NCI-H146 treated with DMSO at 0.1 percent for 48 hours (cell line): ENCODE data around the gene FLNB.
"Not testable (repeated sequence)": the region's sequence is repeated elsewhere in the genome, so short reads cannot be mapped to it uniquely, and the experiment has no call there.

ENCODE experiments used
- DNase-seq: peaks from one replicate; lab custom pipeline; 2025; ENCODE audit not compliant: unreplicated experiment; lab: John Stamatoyannopoulos, UW

FLNB gene

GRCh38 chr3:57978316-57978715 is 29.9 kb upstream of the FLNB start:
- no peak for DNase-seq

GRCh38 chr3:57980416-57980815 is 27.8 kb upstream of the FLNB start:
- DNase-seq, result no peak

GRCh38 chr3:57981483-57982087 is 26.6 kb upstream of the FLNB start:
- DNase-seq, result no peak

- DNase-seq, result no peak
Observed at GRCh38 chr3:57982561-57983243, 25.5 kb upstream of the FLNB start.

GRCh38 chr3:57983734-57984518 is 24.3 kb upstream of the FLNB start:
- DNase-seq, result no peak

- no peak for DNase-seq
Observed at GRCh38 chr3:57985176-57985983, 22.8 kb upstream of the FLNB start.

GRCh38 chr3:57985984-57986246 is 22.3 kb upstream of the FLNB start:
- no peak for DNase-seq

GRCh38 chr3:57986261-57986660 is 22.0 kb upstream of the FLNB start:
- no peak for DNase-seq

GRCh38 chr3:57989198-57989597 is 19.0 kb upstream of the FLNB start:
- not testable (repeated sequence) for DNase-seq

GRCh38 chr3:57989646-57990045 is 18.6 kb upstream of the FLNB start:
- DNase-seq, result no peak

- DNase-seq, result no peak
Observed at GRCh38 chr3:57992452-57993213, 15.6 kb upstream of the FLNB start.

GRCh38 chr3:57998366-57999283 is 9.6 kb upstream of the FLNB start:
- DNase-seq, result no peak

GRCh38 chr3:57999417-58000115 is 8.7 kb upstream of the FLNB start:
- DNase-seq, result no peak

- no peak for DNase-seq
Observed at GRCh38 chr3:58000306-58001085, 7.7 kb upstream of the FLNB start.

GRCh38 chr3:58001086-58001467 is 7.1 kb upstream of the FLNB start:
- DNase-seq, result no peak

GRCh38 chr3:58001979-58002378 is 6.2 kb upstream of the FLNB start:
- no peak for DNase-seq

- no peak for DNase-seq
Observed at GRCh38 chr3:58003093-58003492, 5.1 kb upstream of the FLNB start.

GRCh38 chr3:58004973-58005372 is 3.2 kb upstream of the FLNB start:
- DNase-seq, result no peak

- DNase-seq, result no peak
Observed at GRCh38 chr3:58005669-58006068, 2.6 kb upstream of the FLNB start.
